GM18505 (cell line): ENCODE measurements around the gene C19orf73.

ENCODE experiments used
- ATAC-seq: cut with Tn5 transposase; IDR thresholded peaks from one replicate; pipeline ENCODE4 v1.9.1; 2021; ENCODE audit not compliant: unreplicated experiment
- POLR2A ChIP-seq: IDR thresholded peaks from 4 replicates; pipeline ENCODE4 v1.6.1; 2011; ENCODE audit warnings: borderline replicate concordance; ENCODE audit not compliant: insufficient read depth, insufficient read length; ENCODE audit errors: extremely low read depth

Gene C19orf73

GRCh38 chr19:49106648-49107135 lies 12.3 kb downstream of the C19orf73 start:
- no peak for ATAC-seq
- no peak for TF ChIP-seq POLR2A

- ATAC-seq, result no peak
- no peak for TF ChIP-seq POLR2A
Observed at GRCh38 chr19:49104229-49104864, 14.6 kb downstream of the C19orf73 start.

GRCh38 chr19:49103331-49104085 lies 15.4 kb downstream of the C19orf73 start:
- no peak for TF ChIP-seq POLR2A
- no peak for ATAC-seq

DNA sequence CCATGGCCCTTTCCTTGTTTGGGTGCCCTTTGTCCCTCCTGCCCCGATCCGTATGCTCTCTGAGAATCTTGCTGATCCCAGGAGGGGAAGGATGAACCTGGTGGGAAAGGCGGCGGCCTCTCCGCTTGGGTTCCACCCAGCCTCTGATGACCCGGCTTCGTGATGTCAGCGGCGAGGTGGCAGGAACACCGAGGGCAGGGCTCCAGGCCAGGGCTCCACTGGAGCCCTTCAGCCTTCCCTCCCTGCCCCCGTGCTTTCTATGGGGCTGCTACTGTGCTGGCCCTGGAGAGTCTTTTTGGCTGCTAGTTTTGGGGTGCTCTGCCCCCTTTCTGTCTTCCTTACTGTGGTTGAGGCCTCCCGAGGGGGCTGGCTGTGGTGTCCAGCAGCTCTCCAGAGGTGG lies 16.6 kb downstream of the C19orf73 start:
- no peak for TF ChIP-seq POLR2A
- ATAC-seq, result no peak

DNA sequence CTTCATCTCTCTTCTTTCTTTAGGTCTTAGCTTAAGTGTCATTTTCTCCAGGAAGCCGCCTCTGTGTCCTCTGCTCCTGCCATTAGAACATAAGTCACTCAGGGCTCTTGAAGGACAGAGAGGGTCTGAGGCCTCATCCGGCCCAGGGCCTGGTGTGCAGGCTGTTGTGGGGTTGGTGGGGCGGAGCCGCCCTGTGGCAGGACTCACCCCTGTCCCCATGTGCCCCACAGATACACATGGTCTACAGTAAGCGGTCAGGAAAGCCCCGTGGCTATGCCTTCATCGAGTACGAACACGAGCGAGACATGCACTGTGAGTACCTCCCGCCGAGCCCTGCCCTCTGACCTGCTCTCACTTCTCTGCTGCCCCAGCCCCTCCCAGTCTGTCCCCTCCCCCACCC lies 17.8 kb downstream of the C19orf73 start:
- ATAC-seq, result no peak
- no peak for TF ChIP-seq POLR2A

DNA sequence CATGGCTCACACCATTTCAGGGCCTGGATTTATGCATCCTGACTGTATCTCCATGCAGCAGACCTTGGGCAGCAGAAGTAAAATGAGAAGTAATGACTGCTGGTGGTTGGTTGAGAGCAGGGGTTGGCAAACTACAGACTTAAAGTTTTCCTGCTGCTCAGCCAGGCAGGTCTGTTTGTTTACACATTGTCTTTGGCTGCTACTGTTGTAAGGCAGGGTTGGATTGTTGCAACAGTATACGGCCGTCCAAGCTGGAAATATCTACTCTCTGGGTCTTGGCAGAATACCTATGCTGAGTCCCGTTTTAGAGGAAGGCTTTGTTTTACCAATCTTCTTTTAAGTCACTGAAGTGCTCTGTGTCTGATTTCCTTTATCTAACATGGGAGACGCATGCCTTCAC lies 20.1 kb downstream of the C19orf73 start:
- no peak for TF ChIP-seq POLR2A
- ATAC-seq, result no peak

DNA sequence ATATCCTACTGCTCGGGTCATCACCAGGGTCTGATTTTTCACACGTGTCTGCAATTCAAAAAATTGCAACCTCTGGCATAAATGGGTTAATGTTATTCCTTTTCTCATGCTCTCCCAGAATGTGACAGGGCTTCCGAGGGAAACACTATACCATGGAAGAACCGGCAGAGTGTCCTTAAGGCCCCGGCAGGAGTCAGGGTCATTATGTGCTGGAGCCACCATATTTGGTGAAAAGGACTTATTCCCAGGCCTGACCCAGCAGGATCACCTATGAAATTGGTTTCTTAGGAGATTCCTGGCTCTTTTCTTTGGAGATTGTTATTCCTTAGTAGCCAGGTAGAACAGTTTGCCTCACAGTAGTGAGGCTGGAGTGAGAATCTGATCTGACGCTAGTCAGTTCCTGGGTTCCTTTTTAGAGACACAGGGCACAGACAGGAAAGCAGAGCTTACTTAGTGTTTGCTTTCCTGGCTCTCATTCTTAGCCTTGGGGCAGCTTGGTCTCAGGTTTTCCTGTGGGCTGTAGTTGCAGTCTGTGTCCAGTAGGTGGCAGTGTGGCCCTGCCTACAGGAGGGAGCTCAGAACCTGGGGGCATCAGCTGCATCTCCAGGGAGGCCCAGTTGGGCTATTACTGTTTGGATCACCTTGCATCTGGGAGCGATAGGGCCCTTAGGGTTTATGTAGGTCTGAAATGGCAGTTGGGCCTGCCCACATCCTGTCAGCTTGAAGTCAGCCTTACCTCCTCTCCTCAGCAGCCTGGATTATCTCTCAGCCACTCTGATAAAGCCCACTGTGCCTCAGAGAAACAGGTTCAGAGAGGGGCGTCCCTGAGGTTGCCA lies 21.3 kb downstream of the C19orf73 start:
- no peak for ATAC-seq
- peak; percentile 20 for TF ChIP-seq POLR2A

DNA sequence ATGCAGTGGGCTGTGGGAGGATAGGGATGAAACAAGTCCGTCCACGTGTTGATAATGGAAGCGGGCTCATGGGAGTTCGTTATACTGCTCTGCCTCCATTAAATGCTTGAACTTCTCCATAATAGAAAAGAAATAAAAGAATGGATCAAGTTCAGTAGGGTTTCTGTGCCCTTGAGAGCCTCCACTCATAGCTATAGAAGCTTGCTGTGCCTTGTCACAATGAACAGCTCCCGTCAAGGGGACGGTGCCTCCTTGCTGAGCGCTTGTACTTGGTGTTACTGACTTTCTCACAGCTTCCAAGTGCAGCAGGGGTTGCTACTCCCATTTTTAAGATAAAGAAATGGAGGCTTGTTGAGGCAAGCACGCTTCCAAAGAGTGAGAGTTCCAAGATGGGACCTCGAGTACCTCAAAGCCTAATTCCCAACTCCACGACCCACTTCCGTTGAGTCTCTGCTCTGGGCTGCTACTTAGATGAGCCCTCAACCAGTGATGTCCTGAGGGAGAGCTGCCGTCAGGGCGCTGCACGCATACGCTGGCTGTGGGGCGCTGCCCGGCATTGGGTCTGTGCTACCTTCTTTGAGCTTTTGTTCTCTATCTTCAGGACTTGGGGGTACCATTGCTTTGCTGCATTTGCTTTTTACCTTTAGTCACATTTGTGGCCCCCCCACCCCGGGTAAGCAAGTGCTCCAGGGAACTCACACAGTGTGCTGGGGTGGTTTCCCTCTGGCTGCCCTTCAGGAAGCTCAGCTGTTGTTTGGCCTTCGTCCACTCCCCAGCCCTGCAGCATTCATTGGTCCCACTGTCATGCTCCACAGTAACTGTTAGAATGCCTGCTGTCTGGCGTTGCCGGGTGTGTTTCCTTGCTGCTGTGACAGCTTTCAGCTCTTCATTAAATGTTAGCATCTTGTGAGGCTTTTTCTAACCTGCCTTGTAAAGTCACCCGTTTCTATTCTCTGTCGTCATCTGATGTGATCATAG lies 24.1 kb downstream of the C19orf73 start:
- no peak for TF ChIP-seq POLR2A
- ATAC-seq, result no peak

DNA sequence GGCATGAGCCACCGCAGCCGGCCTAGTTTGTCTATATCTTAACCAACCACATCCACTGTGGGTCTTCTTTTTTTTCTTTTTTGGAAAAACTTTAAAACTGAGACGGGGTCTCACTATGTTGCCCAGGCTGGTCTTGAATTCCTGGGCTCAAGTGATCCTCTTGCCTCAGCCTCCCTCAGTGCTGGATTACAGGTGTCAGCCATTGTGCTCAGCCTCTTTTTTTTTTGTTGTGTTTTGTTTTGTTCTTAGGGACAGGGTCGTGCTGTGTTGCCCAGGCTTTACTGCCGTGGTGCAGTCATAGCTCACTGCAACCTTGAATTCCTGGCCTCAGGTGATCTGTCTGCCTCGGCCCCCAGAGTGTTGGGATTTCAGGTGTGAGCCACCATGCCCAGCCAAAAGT lies 26.3 kb downstream of the C19orf73 start:
- no peak for ATAC-seq
- TF ChIP-seq POLR2A, result no peak

DNA sequence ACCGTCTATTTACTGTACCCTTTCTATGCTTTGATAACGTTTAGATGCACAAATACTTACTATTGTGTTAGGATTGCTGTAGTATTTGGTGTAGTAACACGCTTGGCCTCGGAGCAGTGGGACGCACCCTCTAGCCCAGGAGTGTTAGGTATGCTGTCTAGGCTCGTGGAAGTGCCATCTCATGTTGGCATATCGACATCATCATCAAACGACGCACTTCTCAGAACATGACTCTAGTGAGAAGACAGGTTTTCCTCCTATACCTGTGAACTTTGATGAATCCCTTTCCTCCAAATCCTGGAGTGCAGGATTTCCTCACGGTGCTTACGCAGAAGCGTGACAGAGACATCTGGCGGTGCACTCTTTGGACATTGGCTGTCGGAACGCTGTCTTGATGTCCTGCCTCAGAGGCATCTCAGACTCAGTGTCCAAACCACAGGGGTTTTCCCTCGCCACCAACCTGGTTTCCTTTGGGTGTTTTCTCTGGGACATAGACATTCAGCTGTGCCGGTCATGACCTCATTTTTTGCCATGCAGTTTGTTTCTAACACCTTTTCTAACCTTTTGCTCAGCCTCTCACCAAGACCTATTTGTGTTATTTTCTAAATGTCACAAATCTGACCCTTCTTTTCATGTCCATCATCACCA lies 27.4 kb downstream of the C19orf73 start:
- no peak for TF ChIP-seq POLR2A
- ATAC-seq, result no peak

GRCh38 chr19:49086296-49086695 lies 32.6 kb downstream of the C19orf73 start:
- ATAC-seq, result no peak

GRCh38 chr19:49085868-49086232 lies 33.1 kb downstream of the C19orf73 start:
- TF ChIP-seq POLR2A, result no peak

More at GRCh38 chr19:49086296-49086695, 32.6 kb downstream of the C19orf73 start:
- TF ChIP-seq POLR2A, result no peak

DNA sequence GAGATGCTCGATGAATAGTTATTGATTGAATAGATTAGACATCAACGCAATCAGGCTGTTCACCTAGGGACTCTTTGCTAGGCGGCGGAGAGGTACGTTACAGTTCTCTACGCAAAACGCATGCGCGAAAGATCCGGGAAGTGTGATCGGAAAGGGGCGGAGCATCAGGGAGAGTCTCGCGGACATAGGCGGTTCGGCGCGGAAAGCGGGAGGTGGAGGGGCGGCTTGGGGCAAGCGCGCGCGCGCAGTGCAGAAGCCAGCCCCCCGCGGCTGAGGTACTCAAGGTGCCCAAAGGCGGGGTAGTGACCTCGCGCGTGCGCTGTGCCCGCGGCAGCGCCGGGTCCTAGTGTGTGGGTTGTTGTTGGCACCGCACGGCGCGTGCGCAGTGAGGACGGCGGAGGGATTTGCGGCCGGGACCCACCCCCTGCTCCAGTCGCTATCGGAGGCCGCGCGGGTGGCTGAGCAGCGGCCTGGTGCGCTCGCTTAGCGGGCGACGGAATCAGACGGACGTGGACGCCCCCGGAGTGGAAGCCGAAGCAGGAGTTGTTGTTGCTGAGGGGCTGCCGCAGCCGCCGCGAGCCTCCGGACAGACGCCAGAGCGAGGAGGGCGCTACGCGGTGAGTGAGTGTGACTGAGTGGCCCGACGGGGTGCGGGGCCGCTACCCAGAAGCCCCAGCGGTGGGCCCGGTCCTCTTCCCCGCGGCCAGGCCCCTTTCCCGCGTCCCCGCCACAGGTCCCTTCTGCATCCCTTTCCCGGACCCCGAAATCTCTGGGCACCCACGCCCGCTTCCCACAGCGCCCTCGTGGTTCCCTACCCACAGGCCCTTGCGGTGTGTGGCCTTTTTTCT lies 33.7 kb downstream of the C19orf73 start, which contains the start of gene SNRNP70:
SNRNP70 (plus strand) TSS at position 432 of the 848 bp plus-strand sequence. CDS start 964 bp downstream, outside the sequence.
- TF ChIP-seq POLR2A, result peak; percentile 98
- peak; percentile 91 for ATAC-seq

More at GRCh38 chr19:49085868-49086232, 33.1 kb downstream of the C19orf73 start:
- ATAC-seq, result no peak
